Inferior parietal cortex (tissue), 1 donor: ENCODE data around the gene RGS9.
"Not testable (repeated sequence)": the region's sequence is repeated elsewhere in the genome, so short reads cannot be mapped to it uniquely, and the experiment has no call there.

Experiments
- DNase-seq: peaks from one replicate; pipeline ENCODE4 v3.0.0-alpha.2; 2016; ENCODE audit errors: extremely low spot score

Gene RGS9

DNA sequence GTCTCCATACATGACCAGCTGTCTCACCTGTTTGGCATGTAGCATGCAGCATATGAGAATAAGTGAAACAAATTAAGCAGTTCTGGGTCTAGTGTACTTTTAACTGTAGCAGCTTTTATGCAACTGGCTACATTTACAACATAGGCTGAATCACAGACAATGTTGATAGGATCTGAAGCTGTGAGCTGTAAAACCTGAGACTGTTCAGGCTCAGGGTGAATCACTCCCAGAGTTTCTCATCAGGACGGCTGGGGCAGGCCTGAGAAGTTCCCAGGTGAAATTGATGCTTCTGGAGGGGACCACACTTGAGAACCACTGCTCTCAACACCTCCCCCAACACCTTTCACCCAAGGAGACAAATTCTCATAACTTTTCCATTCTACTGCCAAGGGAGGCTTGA, 70.3 kb downstream of the RGS9 start:
- DNase-seq: not testable (repeated sequence)

- DNase-seq: no peak
Measured at GRCh38 chr17:65208717-65209116, 71.5 kb downstream of the RGS9 start.

GRCh38 chr17:65218261-65218660, 81.1 kb downstream of the RGS9 start:
- no peak for DNase-seq

GRCh38 chr17:65219124-65219523, 82.0 kb downstream of the RGS9 start:
- DNase-seq: no peak

DNA sequence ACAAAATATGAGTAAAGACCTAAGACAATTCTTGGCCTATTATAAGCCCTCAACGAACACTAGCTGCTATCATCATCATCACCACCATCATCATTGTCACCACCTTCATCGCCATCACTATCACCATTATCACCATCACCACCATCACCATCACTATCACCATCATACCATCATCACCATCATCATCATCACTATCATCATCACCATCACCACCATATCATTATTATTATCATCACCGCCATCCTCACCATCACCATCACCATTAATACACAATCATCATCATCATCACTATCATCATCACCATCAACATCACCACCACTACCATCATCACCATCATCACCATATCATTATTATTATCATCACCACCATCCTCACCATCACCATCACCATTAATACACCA, 82.5 kb downstream of the RGS9 start:
- DNase-seq: no peak

GRCh38 chr17:65220732-65221131, 83.6 kb downstream of the RGS9 start:
- DNase-seq: no peak

DNA sequence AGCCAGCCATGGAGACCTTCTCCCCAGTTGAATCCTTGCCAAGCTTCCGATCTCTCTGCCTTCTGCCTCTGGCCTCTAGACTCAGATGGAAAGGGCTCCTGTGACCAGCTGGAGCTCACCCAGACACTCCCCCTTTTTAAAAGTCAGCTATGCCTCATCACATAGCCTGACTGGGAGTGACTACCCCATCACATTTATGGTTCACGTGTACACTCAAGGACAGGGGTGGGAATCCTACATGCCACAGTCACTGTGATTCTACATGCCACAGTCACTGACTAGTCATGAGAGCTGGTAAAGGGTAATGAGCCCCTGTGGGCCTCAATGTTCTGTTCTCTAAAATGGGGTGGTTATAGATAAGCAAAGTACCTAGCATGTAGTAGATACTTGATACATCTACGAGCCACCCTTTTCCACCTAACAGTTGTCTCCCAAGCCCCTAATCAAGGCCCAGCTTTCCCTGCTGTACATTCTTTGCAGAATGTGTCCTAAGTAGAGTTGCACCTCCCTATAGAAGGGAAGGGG, 85.1 kb downstream of the RGS9 start:
- no peak for DNase-seq

DNA sequence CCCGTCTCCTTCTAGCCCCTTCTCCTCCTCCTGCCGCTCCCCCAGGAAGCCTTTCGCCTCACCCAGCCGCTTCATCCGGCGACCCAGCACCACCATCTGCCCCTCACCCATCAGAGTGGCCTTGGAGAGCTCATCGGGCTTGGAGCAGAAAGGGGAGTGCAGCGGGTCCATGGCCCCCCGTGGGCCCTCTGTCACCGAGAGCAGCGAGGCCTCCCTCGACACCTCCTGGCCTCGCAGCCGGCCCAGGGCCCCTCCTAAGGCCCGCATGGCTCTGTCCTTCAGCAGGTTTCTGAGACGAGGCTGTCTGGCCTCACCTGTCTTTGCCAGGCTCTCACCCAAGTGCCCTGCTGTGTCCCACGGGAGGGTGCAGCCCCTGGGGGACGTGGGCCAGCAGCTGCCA, 87.9 kb downstream of the RGS9 start:
- DNase-seq: no peak

GRCh38 chr17:65226227-65226626, 89.1 kb downstream of the RGS9 start:
- no peak for DNase-seq

DNA sequence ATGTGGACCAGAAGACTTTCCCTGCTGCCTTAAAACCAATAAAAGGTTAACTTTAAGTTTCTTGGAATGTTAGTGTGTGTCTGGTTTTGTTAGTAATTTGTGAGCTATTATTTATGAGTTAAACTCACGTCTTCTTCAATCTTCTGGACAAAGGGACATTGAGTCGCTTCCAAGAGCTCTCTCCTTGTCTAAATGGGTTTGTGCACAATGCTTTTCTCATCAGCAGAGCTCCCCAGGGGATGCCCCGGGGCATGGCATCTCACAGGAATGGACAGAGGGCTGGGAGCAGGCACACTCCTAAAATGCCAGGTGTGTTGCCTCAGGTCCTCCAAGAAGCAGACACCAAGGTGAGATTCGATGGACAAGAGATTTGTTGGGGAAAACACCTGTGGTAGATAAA, 90.5 kb downstream of the RGS9 start:
- no peak for DNase-seq

DNA sequence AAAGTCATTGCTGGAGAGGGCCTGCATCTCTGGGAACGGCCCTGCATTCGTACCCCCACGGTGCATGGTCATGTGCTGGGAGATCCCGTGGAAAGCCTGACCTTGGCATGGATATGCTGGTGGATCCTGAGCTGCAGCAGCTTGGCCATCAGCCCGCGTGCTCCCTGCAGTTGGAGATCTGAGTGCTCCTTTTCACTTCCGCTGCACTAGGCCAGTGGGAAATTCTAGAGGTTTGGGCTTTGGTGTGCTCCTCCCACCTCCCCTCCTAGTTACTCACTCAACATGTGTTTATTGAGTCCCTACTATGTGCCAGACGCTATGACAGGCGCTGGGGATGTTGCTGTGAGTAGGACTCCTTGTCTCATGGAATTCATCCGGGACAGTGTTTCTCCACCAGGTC, 91.1 kb downstream of the RGS9 start:
- no peak for DNase-seq

DNA sequence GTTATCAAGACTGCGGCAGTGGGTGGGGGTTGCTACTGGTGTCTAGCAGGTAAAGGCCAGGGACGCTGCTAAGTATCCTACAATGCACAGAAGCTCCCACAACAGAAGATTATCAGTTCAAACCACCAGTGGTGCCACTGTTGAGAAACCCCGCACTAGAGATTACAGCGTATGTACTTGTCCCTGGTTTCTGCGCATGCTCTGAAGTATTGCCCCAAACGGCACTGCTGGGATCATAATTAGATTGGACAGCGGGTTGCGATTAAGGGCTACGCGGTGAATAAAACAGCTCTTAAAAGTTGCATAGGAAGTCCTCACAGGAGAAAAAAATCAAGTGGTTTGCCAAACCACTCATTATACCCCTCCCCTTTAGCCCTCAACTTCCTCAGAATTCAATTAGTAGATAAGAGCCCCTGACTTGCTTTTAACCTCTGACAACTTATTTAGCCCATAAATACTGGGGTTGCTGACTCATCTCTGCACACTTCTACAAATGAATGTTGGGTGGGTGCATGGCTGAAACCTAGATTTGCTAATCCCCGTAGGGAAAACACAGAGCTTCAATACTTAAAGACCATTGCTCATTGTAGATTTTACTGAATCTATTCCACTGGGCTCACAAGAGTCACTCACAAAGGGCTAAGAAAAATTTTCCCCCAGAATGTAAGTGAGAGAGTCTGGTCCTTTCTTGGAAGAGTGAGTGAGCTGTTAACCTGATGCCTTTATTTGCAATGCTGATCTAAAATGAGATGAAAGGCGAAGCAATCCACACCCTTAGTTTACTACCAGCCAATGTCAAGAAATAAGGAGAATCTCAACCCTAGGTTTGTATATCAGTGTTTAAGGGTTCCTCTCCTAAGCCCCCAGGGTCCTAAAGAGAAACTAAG, 91.8 kb downstream of the RGS9 start:
- no peak for DNase-seq

DNA sequence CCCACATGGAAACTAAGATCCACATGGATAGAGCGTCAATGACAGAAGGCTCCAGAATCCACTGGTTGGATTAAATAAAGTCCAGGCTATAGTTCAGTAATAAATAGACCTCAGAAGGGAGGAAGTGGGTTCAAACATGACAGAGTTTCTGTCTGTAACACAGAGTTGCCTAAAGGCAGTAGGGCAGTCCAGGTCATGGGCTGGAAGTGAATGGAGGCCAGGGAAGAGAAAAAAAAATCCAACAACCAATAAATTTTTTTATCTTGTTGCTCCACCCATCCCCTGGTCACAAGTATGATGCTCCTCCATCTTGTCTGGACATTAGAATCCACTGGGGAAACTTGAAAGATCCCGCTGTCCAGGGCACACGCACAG, 92.4 kb downstream of the RGS9 start:
- DNase-seq: no peak

DNA sequence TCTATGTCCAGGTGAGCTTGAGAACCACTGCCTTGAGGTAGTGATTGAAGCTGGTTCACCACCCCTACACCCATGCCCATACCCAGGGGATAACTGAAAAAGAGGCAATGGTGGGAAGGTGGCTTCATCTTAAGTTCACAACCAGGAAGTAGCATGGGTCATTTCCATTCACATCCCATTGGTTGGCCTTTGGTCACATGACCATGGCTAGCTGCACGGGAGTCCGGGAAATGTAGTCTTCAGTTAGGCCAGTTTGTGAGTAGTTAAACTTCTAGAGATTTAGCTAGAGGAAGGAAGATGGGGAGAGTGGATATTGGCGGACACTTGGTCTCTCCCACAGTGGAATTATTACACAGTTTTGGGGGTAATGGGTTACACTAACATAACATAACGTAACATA, 92.9 kb downstream of the RGS9 start:
- no peak for DNase-seq

GRCh38 chr17:65231086-65231485, 93.9 kb downstream of the RGS9 start:
- no peak for DNase-seq

DNA sequence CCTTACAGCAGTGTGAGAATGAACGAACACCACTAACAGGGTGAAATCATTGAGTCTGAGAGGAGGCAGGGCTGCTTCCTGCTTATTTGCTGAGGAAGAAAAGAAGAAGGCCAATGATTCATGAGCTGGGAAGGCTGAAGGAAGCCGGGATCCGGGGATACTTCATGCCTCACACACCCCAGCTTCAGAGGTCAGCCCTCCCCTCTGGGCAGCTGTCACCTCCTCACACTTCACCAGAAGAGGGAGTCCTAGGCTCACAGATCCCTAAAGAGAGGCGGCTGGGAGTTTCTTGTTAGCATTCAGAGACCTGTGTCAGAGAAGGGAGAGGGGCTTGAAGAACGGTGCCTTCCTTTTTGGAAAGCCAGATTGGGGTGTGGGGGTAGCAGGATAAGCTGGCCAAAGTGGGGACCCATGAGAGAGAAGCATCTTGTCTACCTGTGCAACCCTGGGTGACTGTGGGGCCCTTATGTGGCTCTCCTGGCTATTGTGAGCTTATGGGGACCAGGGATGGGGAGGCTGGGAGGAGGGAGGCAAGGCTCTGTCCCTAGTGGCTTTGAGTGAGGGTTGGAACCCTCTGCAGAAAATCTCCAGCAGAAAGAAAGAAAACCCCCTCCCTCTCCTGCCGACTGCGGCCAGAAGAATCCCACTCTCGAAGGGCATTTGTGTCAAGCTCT, 94.6 kb downstream of the RGS9 start:
- peak; percentile 74 for DNase-seq

DNA sequence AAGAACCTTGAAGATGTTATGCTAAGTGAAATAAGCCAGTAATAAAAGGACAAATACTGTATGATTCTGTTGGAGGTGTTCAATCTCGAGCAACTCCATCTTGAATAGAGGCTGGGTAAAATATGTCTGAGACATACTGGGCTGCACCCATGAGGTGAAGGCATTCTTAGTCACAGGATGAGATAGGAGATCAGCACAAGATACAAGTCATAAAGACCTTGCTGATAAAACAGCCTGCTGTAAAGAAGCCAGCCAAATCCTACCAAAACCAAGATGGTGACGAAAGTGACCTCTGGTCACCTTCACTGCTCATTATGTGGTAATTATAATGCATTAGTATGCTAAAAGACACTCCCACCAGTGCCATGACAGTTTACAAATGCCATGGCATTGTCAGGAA, 98.1 kb downstream of the RGS9 start:
- no peak for DNase-seq

- no peak for DNase-seq
Measured at GRCh38 chr17:65236321-65236720, 99.2 kb downstream of the RGS9 start.

DNA sequence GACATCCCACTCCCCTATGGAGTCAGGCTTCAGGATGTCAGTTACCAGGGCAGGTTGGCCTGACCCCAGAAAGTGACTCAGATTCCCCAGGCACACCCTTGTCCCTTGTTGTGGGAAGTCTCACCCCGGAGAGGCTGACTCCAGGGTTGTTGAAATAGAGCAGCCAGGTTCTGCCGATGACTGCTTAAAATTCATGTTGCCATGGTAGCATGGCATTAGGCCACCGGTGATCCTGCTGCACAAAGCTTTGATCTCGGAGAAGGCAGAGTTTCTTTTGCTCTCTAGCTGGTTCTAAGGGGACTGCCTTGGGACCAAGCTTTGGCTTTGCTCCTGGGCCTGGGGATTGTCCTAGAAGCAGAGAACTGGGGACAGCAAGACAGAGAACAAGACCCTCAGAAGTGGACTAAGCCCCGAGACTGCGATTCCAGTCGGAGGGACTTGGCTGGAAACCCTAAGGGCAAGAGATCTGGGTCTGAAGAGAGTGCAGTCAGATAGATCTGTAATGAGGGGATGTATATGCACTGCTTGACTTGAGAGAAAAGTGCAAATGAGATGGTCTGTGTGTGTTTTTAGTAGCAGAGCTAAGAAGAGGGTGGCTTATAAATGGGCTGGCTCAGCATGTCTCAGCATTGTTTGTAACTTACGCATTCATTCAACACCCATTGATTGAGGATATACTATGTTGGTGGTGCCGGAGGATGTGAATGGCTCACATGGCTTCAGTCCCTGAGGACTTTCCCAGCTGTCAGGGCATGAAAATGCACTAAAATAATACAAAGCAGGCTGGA, 106.9 kb downstream of the RGS9 start:
- peak; percentile 24 for DNase-seq

DNA sequence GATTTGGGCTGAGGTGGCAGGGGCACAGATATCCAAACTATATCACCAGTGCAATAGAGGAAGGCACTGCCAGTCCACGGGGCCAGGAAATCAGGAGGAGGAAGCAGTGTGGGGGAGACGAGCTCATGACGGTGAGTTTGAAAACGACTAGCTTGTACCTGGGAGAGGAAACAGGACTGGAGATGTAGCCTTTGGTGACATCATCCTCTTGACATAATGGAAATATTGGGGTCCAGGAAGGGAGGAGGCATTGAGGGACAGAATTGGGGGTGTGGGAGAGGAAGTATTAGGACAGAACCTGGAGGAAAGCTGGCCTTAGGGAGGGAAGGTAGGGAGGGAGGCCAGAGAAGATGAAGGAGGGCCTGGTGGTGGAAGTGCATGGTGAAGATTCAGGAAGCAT, 109.1 kb downstream of the RGS9 start:
- no peak for DNase-seq

GRCh38 chr17:65249774-65250173, 112.6 kb downstream of the RGS9 start:
- DNase-seq: no peak

DNA sequence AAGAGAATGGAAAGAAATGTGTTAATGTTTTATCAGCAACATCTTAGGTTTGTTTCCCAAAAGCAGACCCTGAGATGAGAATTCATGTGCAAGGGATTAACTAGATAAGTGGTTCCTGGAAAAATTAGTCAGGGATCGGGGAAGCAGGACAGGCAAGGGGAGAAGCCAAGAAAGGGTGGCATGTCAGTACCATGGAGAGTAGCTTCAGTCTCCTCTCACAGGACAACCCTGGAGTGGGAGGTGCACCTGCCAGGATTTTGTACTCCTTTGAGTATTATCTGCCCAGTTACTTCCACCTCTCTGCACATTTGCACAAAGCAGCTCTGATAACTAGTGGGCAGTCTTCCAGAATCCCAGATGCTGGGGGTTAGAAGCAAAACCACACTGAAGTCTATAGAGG, 117.0 kb downstream of the RGS9 start:
- no peak for DNase-seq
